ENCODE measurements around the gene CYP39A1.

The CYP39A1 gene

GRCh38 chr6:46584586-46584985 is 68.0 kb downstream of the CYP39A1 start:
- DNase-seq = no peak

GRCh38 chr6:46583721-46584120 is 68.9 kb downstream of the CYP39A1 start:
- no peak for DNase-seq

GRCh38 chr6:46583081-46583480 is 69.5 kb downstream of the CYP39A1 start:
- no peak for DNase-seq

GRCh38 chr6:46581459-46582177 is 71.0 kb downstream of the CYP39A1 start:
- DNase-seq = no peak

GRCh38 chr6:46575530-46575929 is 77.1 kb downstream of the CYP39A1 start:
- no peak for DNase-seq

GRCh38 chr6:46573140-46573539 is 79.5 kb downstream of the CYP39A1 start:
- no peak for DNase-seq

- DNase-seq = no peak
Observed at GRCh38 chr6:46565531-46565930, 87.1 kb downstream of the CYP39A1 start.

GRCh38 chr6:46563924-46564323 is 88.7 kb downstream of the CYP39A1 start:
- no peak for DNase-seq

GRCh38 chr6:46556053-46556452 is 96.6 kb downstream of the CYP39A1 start:
- DNase-seq = no peak

- no peak for DNase-seq
Observed at GRCh38 chr6:46555129-46555528, 97.5 kb downstream of the CYP39A1 start.

- no peak for DNase-seq
Observed at GRCh38 chr6:46549155-46549554, 103.5 kb downstream of the CYP39A1 start.

GRCh38 chr6:46541556-46541955 is 111.1 kb downstream of the CYP39A1 start:
- DNase-seq = no peak

- no peak for DNase-seq
Observed at GRCh38 chr6:46539866-46540265, 112.8 kb downstream of the CYP39A1 start.

GRCh38 chr6:46538800-46539480 is 113.7 kb downstream of the CYP39A1 start:
- DNase-seq = no peak

- DNase-seq = no peak
Observed at GRCh38 chr6:46530896-46531295, 121.7 kb downstream of the CYP39A1 start.

- no peak for DNase-seq
Observed at GRCh38 chr6:46528961-46529750, 123.5 kb downstream of the CYP39A1 start.

- DNase-seq = no peak
Observed at GRCh38 chr6:46526607-46527006, 126.0 kb downstream of the CYP39A1 start.

- DNase-seq = no peak
Observed at GRCh38 chr6:46525583-46525982, 127.0 kb downstream of the CYP39A1 start.

- no peak for DNase-seq
Observed at GRCh38 chr6:46521464-46521971, 131.1 kb downstream of the CYP39A1 start.

- DNase-seq = no peak
Observed at GRCh38 chr6:46517202-46517601, 135.4 kb downstream of the CYP39A1 start.

GRCh38 chr6:46513533-46513932 is 139.1 kb downstream of the CYP39A1 start:
- DNase-seq = no peak

GRCh38 chr6:46511320-46511719 is 141.3 kb downstream of the CYP39A1 start:
- no peak for DNase-seq

- DNase-seq = no peak
Observed at GRCh38 chr6:46510651-46511050, 142.0 kb downstream of the CYP39A1 start.
